Urinary bladder (tissue), 4 donors: ENCODE results near the gene STRA8. TPM values are rescaled to one million over a fixed set of nuclear protein-coding genes. Genes with fewer than 3 reads are reported as not detected.

Experiments
- DNase-seq: peaks from one replicate; pipeline ENCODE4 v3.0.0-alpha.2; 2015; ENCODE audit errors: extremely low spot score
- H3K27ac ChIP-seq: one replicate; pipeline ENCODE4 v1.5.1; 2013; ENCODE audit warnings: low read depth, mild to moderate bottlenecking, moderate library complexity
- H3K36me3 ChIP-seq: one replicate; pipeline ENCODE4 v1.6.1; 2013; ENCODE audit warnings: mild to moderate bottlenecking, moderate library complexity; ENCODE audit not compliant: insufficient read depth
- H3K4me1 ChIP-seq: one replicate; pipeline ENCODE4 v1.6.1; 2013; ENCODE audit warnings: mild to moderate bottlenecking, moderate library complexity; ENCODE audit not compliant: insufficient read depth
- H3K4me3 ChIP-seq: one replicate; pipeline ENCODE4 v1.5.1; 2013; ENCODE audit warnings: low read depth, low read length
- WGBS: extraction: QIAGEN DNeasy Blood & Tissue Kit; methylation state at CpG from one replicate; pipeline ENCODE4 v1.1.7; 2013; 5-methylcytosine and 5-hydroxymethylcytosine counted together
- polyA plus RNA-seq: library from polyadenylated mRNA; stranded (reverse); fragments of 200-250 nt; gene quantifications from one replicate; pipeline ENCODE4 v1.2.3, GENCODE V29; 2013
- small RNA-seq: library from RNA; depleted of rRNA; stranded (forward); fragments of <200 nt; gene quantifications from one replicate; pipeline ENCODE3, GENCODE V24; 2014
- total RNA-seq: library from RNA; depleted of rRNA; stranded (reverse); fragments of >200 nt; gene quantifications from one replicate; pipeline ENCODE4 v1.2.3, GENCODE V29; 2014
- donor health status: healthy with polysubstance abuse.
- donor health status: healthy.

STRA8 gene
- total and polyA plus RNA-seq, 2 donors: not detected

GRCh38 chr7:135300913-135301765 lies 67.5 kb downstream of the STRA8 start:
- WGBS: 78% methylated on average over 3 of the region's 3 CpGs
- no peak overlapping the region for H3K27ac ChIP-seq

More at GRCh38 chr7:135300913-135301765, 67.5 kb downstream of the STRA8 start:
- Histone ChIP-seq H3K4me1 (no peaks in the 10 kb centered on the region), H3K36me3 (no peaks in the 10 kb centered on the region), H3K4me3 (no peak overlapping the region)
- no peak for DNase-seq

Small RNAs within 50 kb of the gene (small RNA-seq; reads per million reads assigned to genes)
- not detected for gene MIR6509

Other genes starting within 250 kb of the STRA8 start
- 7.8 TPM for gene AGBL3, start 247.3 kb upstream of the STRA8 start, total RNA-seq
- 1.4 TPM for gene AGBL3, start 247.3 kb upstream of the STRA8 start, polyA plus RNA-seq
- gene TMEM140, start 85.8 kb upstream of the STRA8 start, total RNA-seq: 9.2 TPM
- 18.1 TPM for gene TMEM140, start 85.8 kb upstream of the STRA8 start, polyA plus RNA-seq
- gene CYREN, start 63.1 kb upstream of the STRA8 start, total RNA-seq: 22.0 TPM
- gene CYREN, start 63.1 kb upstream of the STRA8 start, polyA plus RNA-seq: 33.5 TPM
- gene WDR91, start 22.3 kb upstream of the STRA8 start, total RNA-seq: 11.4 TPM
- 14.1 TPM for gene WDR91, start 22.3 kb upstream of the STRA8 start, polyA plus RNA-seq